HEK293 (cell line): Measurements from ENCODE around the gene GOLIM4.

Experiments
- CTCF ChIA-PET: fragments of 350-600 bp; formaldehyde crosslinking; extraction: SDS; loops from one replicate; lab custom pipeline; 2021; ENCODE audit warnings: antibody characterized with exemption; lab: Yijun Ruan, JAX
- POLR2A ChIA-PET: fragments of 300-600 bp; formaldehyde crosslinking; extraction: SDS; loops from one replicate; lab custom pipeline; 2020; ENCODE audit warnings: antibody characterized with exemption, inconsistent platforms; lab: Yijun Ruan, JAX
- H3K27ac ChIP-seq: fragments of 200-500 bp; sonication (Bioruptor generic); 2 replicates; pipeline ENCODE4 v1.5.1; 2014; ENCODE audit warnings: low read depth, low read length, control low read depth, inconsistent platforms; ENCODE audit errors: extremely low read depth
- H3K36me3 ChIP-seq, 2 experiments: fragments of 200-500 bp in 1 of 2; sonication (Bioruptor generic) in 1 of 2; 1 replicate in 1 of 2; 2 replicates in 1 of 2; pipeline ENCODE4 v1.5.1; 2014 to 2017; ENCODE audit warnings: inconsistent platforms in 2 of 2, low read length in 2 of 2; ENCODE audit not compliant: control insufficient read depth in 2 of 2, insufficient read depth in 1 of 2
- H3K4me1 ChIP-seq: fragments of 200-500 bp; sonication (Bioruptor generic); 2 replicates; pipeline ENCODE4 v1.5.1; 2014; ENCODE audit warnings: mild to moderate bottlenecking, low read length, inconsistent platforms; ENCODE audit not compliant: control insufficient read depth, insufficient read depth
- H3K4me3 ChIP-seq: 2 replicates; pipeline ENCODE4 v1.5.1; 2011; ENCODE audit warnings: low read depth, mild to moderate bottlenecking, control low read depth, low read length, moderate library complexity
- H3K9me3 ChIP-seq: fragments of 200-500 bp; sonication (Bioruptor generic); 2 replicates; pipeline ENCODE4 v1.5.1; 2014; ENCODE audit warnings: low read depth, low read length, inconsistent platforms; ENCODE audit not compliant: control insufficient read depth, insufficient read depth
- ATF2 ChIP-seq: fragments of 450-650 bp; formaldehyde crosslinking; IDR thresholded peaks from 2 replicates; pipeline ENCODE4 v1.5.1; 2016; ENCODE audit warnings: missing biosample characterization, missing genetic modification characterization, low read depth
- HIC1 ChIP-seq: fragments of 450-650 bp; formaldehyde crosslinking; IDR thresholded peaks from 2 replicates; pipeline ENCODE4 v1.5.1; 2016; ENCODE audit warnings: missing biosample characterization, missing genetic modification characterization
- PRDM2 ChIP-seq: fragments of 450-650 bp; formaldehyde crosslinking; IDR thresholded peaks from 2 replicates; pipeline ENCODE4 v1.5.1; 2016; ENCODE audit warnings: missing biosample characterization, missing genetic modification characterization, borderline replicate concordance
- ZEB2 ChIP-seq: fragments of 450-650 bp; formaldehyde crosslinking; IDR thresholded peaks from 2 replicates; pipeline ENCODE4 v1.5.1; 2016; ENCODE audit warnings: missing biosample characterization, missing genetic modification characterization
- ZNF114 ChIP-seq: fragments of 450-650 bp; formaldehyde crosslinking; IDR thresholded peaks from 2 replicates; pipeline ENCODE4 v1.5.0; 2017; ENCODE audit warnings: missing biosample characterization, missing genetic modification characterization
- ZNF529 ChIP-seq: fragments of 450-650 bp; formaldehyde crosslinking; IDR thresholded peaks from 2 replicates; pipeline ENCODE4 v1.5.1; 2017; ENCODE audit warnings: missing genetic modification characterization, missing biosample characterization; ENCODE audit not compliant: insufficient replicate concordance
- ZNF660 ChIP-seq: fragments of 450-650 bp; IDR thresholded peaks from 2 replicates; pipeline ENCODE4 v1.5.1; 2018; ENCODE audit warnings: missing biosample characterization, mild to moderate bottlenecking, missing genetic modification characterization
- ZNF768 ChIP-seq: fragments of 450-650 bp; formaldehyde crosslinking; IDR thresholded peaks from 2 replicates; pipeline ENCODE4 v1.5.1; 2018; ENCODE audit warnings: missing biosample characterization, mild to moderate bottlenecking, missing genetic modification characterization

The GOLIM4 gene

GRCh38 chr3:168089179-168089771, 6.4 kb downstream of the GOLIM4 start (continued):
- no peak for TF ChIP-seq PRDM2 (tag by site-specific recombination)
- no peak for TF ChIP-seq ZNF768 (tag by site-specific recombination)

GRCh38 chr3:168088106-168088720, 7.5 kb downstream of the GOLIM4 start:
- Histone ChIP-seq H3K4me3 (no peak overlapping the region), H3K27ac (no peak overlapping the region), H3K4me1 (peaks cover 16% of the 10 kb centered on the region), H3K9me3 (no peaks in the 10 kb centered on the region)
- CTCF ChIA-PET = interaction anchor here (0.7 to 0.9 kb wide), 3 partner anchors 30 to 132 kb away, joined by 3 to 4 read pairs (median 3); no protein-coding TSS in a partner anchor
- TF ChIP-seq ZNF660 (tag by site-specific recombination) (0 out of 2 replicates have a peak, but pooled peaks have one; percentile 22), ZNF114 (no peak)
- TF ChIP-seq, all 188 proteins: peak for 1
- POLR2A ChIA-PET = no interaction called here
- no peaks in the 10 kb centered on the region for H3K36me3 ChIP-seq

- H3K4me1 ChIP-seq = peaks cover 13% of the 10 kb centered on the region
Observed at GRCh38 chr3:168087539-168087938, 8.2 kb downstream of the GOLIM4 start.

More at GRCh38 chr3:168087539-168087938, 8.2 kb downstream of the GOLIM4 start:
- CTCF ChIA-PET = interaction anchor here (0.7 to 0.9 kb wide), 3 partner anchors 29 to 132 kb away, joined by 3 to 4 read pairs (median 3); no protein-coding TSS in a partner anchor
- H3K27ac ChIP-seq = no peak overlapping the region
- POLR2A ChIA-PET = no interaction called here
- TF ChIP-seq ZNF529 (tag by site-specific recombination) = no peak
- TF ChIP-seq HIC1 = 0 out of 2 replicates have a peak, but pooled peaks have one; percentile 23
- TF ChIP-seq ATF2 = peak; percentile 47; the same call in 1 of the 2 replicates
- 0 out of 2 replicates have a peak, but pooled peaks have one; percentile 30 for TF ChIP-seq ZEB2 (tag by site-specific recombination)
- no peaks in the 10 kb centered on the region for H3K9me3 ChIP-seq
- H3K4me3 ChIP-seq = no peak overlapping the region
- H3K36me3 ChIP-seq = no peaks in the 10 kb centered on the region
